HG03060 (cell line): Measurements from ENCODE around the gene DBR1.

Experiments
- ATAC-seq: cut with Tn5 transposase; IDR thresholded peaks from one replicate; pipeline ENCODE4 v1.9.1; 2021; ENCODE audit warnings: low read depth, moderate number of reproducible peaks; ENCODE audit not compliant: unreplicated experiment

The DBR1 gene

GRCh38 chr3:138174421-138175131, at the start of gene DBR1:
DBR1 (minus strand) TSS chr3:138174921; CDS start chr3:138174795, 126 bp downstream.
- ATAC-seq = peak; percentile 81

GRCh38 chr3:138222942-138223287, 48.2 kb upstream of the DBR1 start:
- ATAC-seq = no peak

GRCh38 chr3:138222131-138222941, 47.6 kb upstream of the DBR1 start:
- ATAC-seq = no peak

- ATAC-seq = no peak
Observed at GRCh38 chr3:138220788-138221187, 46.1 kb upstream of the DBR1 start.

GRCh38 chr3:138220242-138220641, 45.5 kb upstream of the DBR1 start:
- no peak for ATAC-seq

GRCh38 chr3:138219255-138219654, 44.5 kb upstream of the DBR1 start:
- no peak for ATAC-seq

- ATAC-seq = no peak
Observed at GRCh38 chr3:138213398-138214085, 38.8 kb upstream of the DBR1 start.

GRCh38 chr3:138210528-138210927, 35.8 kb upstream of the DBR1 start:
- no peak for ATAC-seq

- ATAC-seq = no peak
Observed at GRCh38 chr3:138206196-138206595, 31.5 kb upstream of the DBR1 start.

- ATAC-seq = no peak
Observed at GRCh38 chr3:138205527-138205926, 30.8 kb upstream of the DBR1 start.

GRCh38 chr3:138203938-138204337, 29.2 kb upstream of the DBR1 start:
- ATAC-seq = no peak

GRCh38 chr3:138202945-138203701, 28.4 kb upstream of the DBR1 start:
- ATAC-seq = no peak

- no peak for ATAC-seq
Observed at GRCh38 chr3:138200424-138200823, 25.7 kb upstream of the DBR1 start.

GRCh38 chr3:138199851-138200250, 25.1 kb upstream of the DBR1 start:
- ATAC-seq = no peak

GRCh38 chr3:138197524-138197923, 22.8 kb upstream of the DBR1 start:
- no peak for ATAC-seq

- ATAC-seq = no peak
Observed at GRCh38 chr3:138197058-138197457, 22.3 kb upstream of the DBR1 start.

- no peak for ATAC-seq
Observed at GRCh38 chr3:138196023-138196422, 21.3 kb upstream of the DBR1 start.

- ATAC-seq = no peak
Observed at GRCh38 chr3:138195481-138195880, 20.8 kb upstream of the DBR1 start.

- ATAC-seq = no peak
Observed at GRCh38 chr3:138188013-138188730, 13.5 kb upstream of the DBR1 start.
